Effector memory CD4-positive, alpha-beta T cell (primary cell): Measurements from ENCODE around the gene PGBD1.
A peak's percentile ranks its signal among the peaks of the same experiment; 100 is the strongest.

Experiments used
- DNase-seq, 3 donors: peaks; one replicate each; pipeline ENCODE4 v3.0.0-alpha.2; 2020
- H3K27ac ChIP-seq: 2 replicates; pipeline ENCODE4 v1.7.0; 2013; ENCODE audit warnings: mild to moderate bottlenecking, low read length, moderate library complexity; ENCODE audit not compliant: insufficient read depth, poor library complexity, severe bottlenecking
- H3K27me3 ChIP-seq: replicated peaks from 2 replicates; pipeline ENCODE4 v1.7.0; 2013; ENCODE audit warnings: mild to moderate bottlenecking, low read length; ENCODE audit not compliant: insufficient read depth, control insufficient read depth, poor library complexity, severe bottlenecking
- H3K36me3 ChIP-seq: 2 replicates; pipeline ENCODE4 v1.7.0; 2013; ENCODE audit warnings: mild to moderate bottlenecking, low read length, moderate library complexity; ENCODE audit not compliant: control insufficient read depth, insufficient read depth
- H3K4me1 ChIP-seq: 2 replicates; pipeline ENCODE4 v1.7.0; 2013; ENCODE audit warnings: low read length, mild to moderate bottlenecking; ENCODE audit not compliant: control insufficient read depth, insufficient read depth, poor library complexity, severe bottlenecking
- H3K4me3 ChIP-seq: 2 replicates; pipeline ENCODE4 v1.7.0; 2013; ENCODE audit warnings: low read length, low read depth, mild to moderate bottlenecking; ENCODE audit not compliant: insufficient read depth, poor library complexity, severe bottlenecking
- H3K9me3 ChIP-seq: 2 replicates; pipeline ENCODE4 v1.7.0; 2013; ENCODE audit warnings: mild to moderate bottlenecking, low read length, moderate library complexity; ENCODE audit not compliant: control insufficient read depth

PGBD1 gene

GRCh38 chr6:28267695-28268059 is 13.7 kb upstream of the PGBD1 start:
- H3K4me1 ChIP-seq: peaks cover 10% of the 10 kb centered on the region
- H3K4me3 ChIP-seq: peak overlapping the region; percentile 73
- H3K27ac ChIP-seq: no peak overlapping the region
- H3K27me3 ChIP-seq: no peaks in the 10 kb centered on the region
- DNase-seq: no peak
- peaks cover 10% of the 10 kb centered on the region for H3K36me3 ChIP-seq
- H3K9me3 ChIP-seq: no peaks in the 10 kb centered on the region

- H3K27me3 ChIP-seq: no peaks in the 10 kb centered on the region
- H3K27ac ChIP-seq: no peak overlapping the region
- no peak for DNase-seq
- no peaks in the 10 kb centered on the region for H3K9me3 ChIP-seq
- peaks cover 10% of the 10 kb centered on the region for H3K4me1 ChIP-seq
- no peak overlapping the region for H3K4me3 ChIP-seq
- H3K36me3 ChIP-seq: peaks cover 25% of the 10 kb centered on the region
Measured at GRCh38 chr6:28269492-28269891, 11.9 kb upstream of the PGBD1 start.

- Histone ChIP-seq H3K4me1 (no peaks in the 10 kb centered on the region), H3K27ac (no peak overlapping the region), H3K9me3 (no peaks in the 10 kb centered on the region), H3K36me3 (peaks cover 46% of the 10 kb centered on the region), H3K4me3 (no peak overlapping the region), H3K27me3 (no peaks in the 10 kb centered on the region)
- DNase-seq: no peak
Measured at GRCh38 chr6:28274888-28275287, 6.5 kb upstream of the PGBD1 start.

GRCh38 chr6:28277746-28278145 is 3.6 kb upstream of the PGBD1 start:
- Histone ChIP-seq H3K27me3 (peaks cover 10% of the 10 kb centered on the region), H3K4me3 (no peak overlapping the region), H3K4me1 (peaks cover 7% of the 10 kb centered on the region), H3K36me3 (peaks cover 35% of the 10 kb centered on the region), H3K9me3 (no peaks in the 10 kb centered on the region), H3K27ac (no peak overlapping the region)
- no peak for DNase-seq

GRCh38 chr6:28280595-28281287 is 631 bp upstream of the PGBD1 start:
- DNase-seq: no peak
- H3K27me3 ChIP-seq: peaks cover 10% of the 10 kb centered on the region
- no peaks in the 10 kb centered on the region for H3K9me3 ChIP-seq
- H3K27ac ChIP-seq: no peak overlapping the region
- no peak overlapping the region for H3K4me3 ChIP-seq
- H3K4me1 ChIP-seq: peaks cover 7% of the 10 kb centered on the region
- H3K36me3 ChIP-seq: peaks cover 8% of the 10 kb centered on the region

- no peaks in the 10 kb centered on the region for H3K9me3 ChIP-seq
- peaks cover 10% of the 10 kb centered on the region for H3K27me3 ChIP-seq
- H3K4me3 ChIP-seq: no peak overlapping the region
- no peak for DNase-seq
- no peak overlapping the region for H3K27ac ChIP-seq
- H3K36me3 ChIP-seq: no peaks in the 10 kb centered on the region
- H3K4me1 ChIP-seq: peaks cover 7% of the 10 kb centered on the region
Measured at GRCh38 chr6:28282926-28283325, 1.6 kb downstream of the PGBD1 start.

GRCh38 chr6:28291573-28291972 is 10.2 kb downstream of the PGBD1 start:
- no peaks in the 10 kb centered on the region for H3K4me1 ChIP-seq
- no peak overlapping the region for H3K4me3 ChIP-seq
- no peaks in the 10 kb centered on the region for H3K9me3 ChIP-seq
- H3K27me3 ChIP-seq: no peaks in the 10 kb centered on the region
- no peaks in the 10 kb centered on the region for H3K36me3 ChIP-seq
- DNase-seq: no peak
- H3K27ac ChIP-seq: no peak overlapping the region

GRCh38 chr6:28295326-28295725 is 14.0 kb downstream of the PGBD1 start:
- no peaks in the 10 kb centered on the region for H3K4me1 ChIP-seq
- DNase-seq: no peak
- H3K27ac ChIP-seq: no peak overlapping the region
- H3K36me3 ChIP-seq: no peaks in the 10 kb centered on the region
- H3K27me3 ChIP-seq: no peaks in the 10 kb centered on the region
- no peaks in the 10 kb centered on the region for H3K9me3 ChIP-seq
- H3K4me3 ChIP-seq: no peak overlapping the region

GRCh38 chr6:28296520-28297060 is 15.2 kb downstream of the PGBD1 start:
- Histone ChIP-seq H3K4me1 (no peaks in the 10 kb centered on the region), H3K36me3 (no peaks in the 10 kb centered on the region), H3K9me3 (no peaks in the 10 kb centered on the region), H3K4me3 (no peak overlapping the region), H3K27me3 (no peaks in the 10 kb centered on the region), H3K27ac (no peak overlapping the region)
- no peak for DNase-seq

GRCh38 chr6:28303570-28303969 is 22.2 kb downstream of the PGBD1 start:
- DNase-seq: no peak
- H3K27me3 ChIP-seq: no peaks in the 10 kb centered on the region
- H3K27ac ChIP-seq: no peak overlapping the region
- H3K36me3 ChIP-seq: no peaks in the 10 kb centered on the region
- no peaks in the 10 kb centered on the region for H3K4me1 ChIP-seq
- H3K9me3 ChIP-seq: no peaks in the 10 kb centered on the region
- no peak overlapping the region for H3K4me3 ChIP-seq
